A549 (cell line): Measurements from ENCODE around the gene ATRAID.

Source experiments
- CTCF ChIP-seq: fragments of >200 bp; sonication (Bioruptor Twin); formaldehyde crosslinking; IDR thresholded peaks from 3 replicates; pipeline ENCODE4 v1.5.1; 2016
- MYC ChIP-seq: IDR thresholded peaks from 2 replicates; pipeline ENCODE4 v1.6.1; 2012; ENCODE audit warnings: mild to moderate bottlenecking, inconsistent platforms, low read length, improper control_type of control experiment, borderline replicate concordance

- TF ChIP-seq MYC, result no peak
- no peak for TF ChIP-seq CTCF
These were observed 10.6 kb downstream of the ATRAID start for GRCh38 chr2:27222407-27222806.
